SHP77 (cell line): ENCODE data around the gene CCDC38.
"Not testable (repeated sequence)": the region's sequence is repeated elsewhere in the genome, so short reads cannot be mapped to it uniquely, and the experiment has no call there.

ENCODE experiments used
- DNase-seq, 2 experiments: peaks; one replicate each; lab custom pipeline; 2025; lab: John Stamatoyannopoulos, UW

The CCDC38 gene

GRCh38 chr12:95882080-95882479 is 60.3 kb downstream of the CCDC38 start:
- DNase-seq, result no peak

GRCh38 chr12:95881331-95881955 is 61.0 kb downstream of the CCDC38 start:
- DNase-seq, result no peak

DNA sequence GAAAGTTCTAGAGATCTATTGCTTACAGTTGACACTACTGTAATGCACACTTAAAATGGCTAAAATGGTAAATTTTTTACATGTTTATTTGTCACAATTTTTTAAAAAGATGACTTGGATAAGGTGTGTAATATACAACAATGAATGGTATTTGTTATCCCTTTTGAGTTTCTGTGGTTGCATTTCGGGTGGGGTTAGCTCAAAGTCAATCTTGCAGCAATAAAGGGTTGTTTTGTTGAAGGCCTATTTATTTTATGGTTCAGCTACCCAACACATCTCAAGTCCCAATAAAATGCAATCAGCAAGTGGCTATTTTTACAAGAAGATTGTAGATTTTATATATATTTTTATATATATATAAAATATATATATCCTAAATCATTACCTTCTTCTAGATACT is 61.5 kb downstream of the CCDC38 start:
- no peak for DNase-seq

DNA sequence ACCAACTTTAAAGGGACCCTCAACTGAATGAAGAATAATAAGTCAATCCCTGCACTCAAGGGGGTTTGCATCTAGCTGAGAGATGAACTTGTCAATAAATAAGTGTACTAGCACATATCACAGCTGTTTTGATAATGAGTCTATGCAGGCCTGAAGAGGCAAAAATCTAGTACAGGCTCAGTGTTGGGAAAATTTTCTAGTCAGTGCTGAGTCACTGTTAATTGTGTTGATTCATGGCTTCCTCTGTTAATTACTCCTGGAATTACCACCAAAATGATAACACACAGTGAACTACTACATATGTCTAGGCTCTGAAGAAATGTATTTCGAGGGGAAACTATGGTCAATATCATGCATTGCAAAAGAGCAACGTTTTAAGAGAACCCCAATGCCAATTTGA is 64.8 kb downstream of the CCDC38 start:
- no peak for DNase-seq

- DNase-seq, result no peak
Observed at GRCh38 chr12:95874452-95874851, 68.0 kb downstream of the CCDC38 start.

DNA sequence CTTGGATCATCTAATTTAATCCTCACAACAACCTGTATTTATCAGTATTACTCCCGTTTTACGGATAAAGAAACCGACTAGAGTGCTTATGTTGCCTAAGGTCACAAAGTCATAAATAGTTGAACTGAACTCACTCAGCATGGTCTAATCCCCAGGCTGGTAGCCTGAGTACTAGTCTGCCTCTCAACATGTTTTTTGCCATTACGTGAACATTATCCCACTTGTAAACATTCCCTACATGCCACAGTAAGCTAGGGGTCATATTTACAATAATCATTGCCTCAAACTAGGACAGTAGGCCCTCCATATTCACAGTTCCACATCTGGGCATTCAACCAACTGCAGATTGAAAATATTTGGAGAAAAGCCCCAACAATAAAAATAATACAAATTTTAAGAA is 71.5 kb downstream of the CCDC38 start:
- DNase-seq, result no peak

DNA sequence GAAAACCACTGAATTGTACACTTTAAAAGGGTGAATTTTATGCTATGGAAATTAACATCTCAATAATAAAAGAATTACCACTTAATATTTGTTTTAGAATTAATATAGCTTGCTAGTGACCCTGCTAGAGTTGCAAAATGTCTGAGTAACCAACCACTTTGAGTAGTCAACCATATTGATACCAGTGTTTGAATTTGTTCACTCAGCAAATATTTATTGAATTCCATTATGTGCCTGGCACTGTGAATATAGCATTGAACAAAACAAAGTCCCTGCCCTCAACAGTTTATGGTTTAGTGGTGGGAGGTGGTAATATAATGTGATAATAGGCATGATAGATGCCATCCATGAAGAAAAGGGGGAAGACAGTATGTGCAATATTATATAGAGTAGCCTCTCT is 79.1 kb downstream of the CCDC38 start:
- no peak for DNase-seq

DNA sequence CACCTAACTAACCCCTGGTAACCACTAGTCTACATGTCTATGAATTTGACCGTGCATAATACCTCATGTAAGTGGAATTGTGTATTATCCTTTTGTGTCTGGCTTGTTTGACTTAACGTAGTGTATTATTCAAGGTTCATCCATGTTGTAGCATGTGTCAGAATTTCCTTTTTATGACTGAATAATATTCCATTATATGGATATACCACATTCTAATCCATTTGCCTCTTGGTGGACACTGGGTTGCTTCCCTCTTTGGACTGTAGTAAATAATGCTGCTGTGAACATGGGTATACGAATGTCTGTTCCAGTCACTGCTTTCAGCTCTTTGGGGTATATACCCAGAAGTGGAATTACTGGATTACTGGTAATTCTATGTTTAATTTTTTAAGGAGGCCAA is 80.4 kb downstream of the CCDC38 start:
- DNase-seq, result no peak

- DNase-seq, result no peak
Observed at GRCh38 chr12:95859947-95860850, 82.2 kb downstream of the CCDC38 start.

DNA sequence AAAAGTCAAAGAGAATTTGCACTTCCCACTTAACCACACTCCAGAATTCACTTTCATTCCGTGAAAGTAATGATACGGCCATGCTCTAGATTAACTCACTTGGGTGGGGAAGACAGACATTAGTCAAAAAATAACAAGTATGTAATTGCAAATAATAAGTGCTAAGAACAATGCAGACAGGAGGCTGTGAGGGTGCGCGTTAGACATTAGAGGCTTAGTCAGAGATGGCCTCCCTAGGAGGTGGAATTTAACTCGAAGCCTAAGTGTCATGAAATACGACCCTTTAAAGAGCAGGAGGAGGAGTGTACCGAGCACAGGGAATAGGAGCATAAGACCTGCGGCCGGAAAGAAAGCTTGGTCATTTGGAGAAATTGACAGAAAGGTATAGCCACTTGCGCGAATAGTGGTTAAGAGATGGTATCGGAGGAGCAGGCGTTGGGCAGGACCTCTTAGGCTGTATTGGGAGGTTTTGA is 83.0 kb downstream of the CCDC38 start:
- DNase-seq, result no peak

GRCh38 chr12:95858451-95859343 is 83.7 kb downstream of the CCDC38 start, which contains the start of gene SNRPF:
Gene SNRPF, plus strand, starts transcription at chr12:95858952. Its CDS starts 122 bp downstream, at chr12:95859074.
- peak; percentile 95 to 96 for DNase-seq

GRCh38 chr12:95857799-95858198 is 84.6 kb downstream of the CCDC38 start:
- DNase-seq, result no peak

- peak; percentile 68 to 74 for DNase-seq
Observed at GRCh38 chr12:95857156-95857555, 85.3 kb downstream of the CCDC38 start.

- DNase-seq, result no peak
Observed at GRCh38 chr12:95852133-95852532, 90.3 kb downstream of the CCDC38 start.

- no peak for DNase-seq
Observed at GRCh38 chr12:95851606-95852005, 90.8 kb downstream of the CCDC38 start.

DNA sequence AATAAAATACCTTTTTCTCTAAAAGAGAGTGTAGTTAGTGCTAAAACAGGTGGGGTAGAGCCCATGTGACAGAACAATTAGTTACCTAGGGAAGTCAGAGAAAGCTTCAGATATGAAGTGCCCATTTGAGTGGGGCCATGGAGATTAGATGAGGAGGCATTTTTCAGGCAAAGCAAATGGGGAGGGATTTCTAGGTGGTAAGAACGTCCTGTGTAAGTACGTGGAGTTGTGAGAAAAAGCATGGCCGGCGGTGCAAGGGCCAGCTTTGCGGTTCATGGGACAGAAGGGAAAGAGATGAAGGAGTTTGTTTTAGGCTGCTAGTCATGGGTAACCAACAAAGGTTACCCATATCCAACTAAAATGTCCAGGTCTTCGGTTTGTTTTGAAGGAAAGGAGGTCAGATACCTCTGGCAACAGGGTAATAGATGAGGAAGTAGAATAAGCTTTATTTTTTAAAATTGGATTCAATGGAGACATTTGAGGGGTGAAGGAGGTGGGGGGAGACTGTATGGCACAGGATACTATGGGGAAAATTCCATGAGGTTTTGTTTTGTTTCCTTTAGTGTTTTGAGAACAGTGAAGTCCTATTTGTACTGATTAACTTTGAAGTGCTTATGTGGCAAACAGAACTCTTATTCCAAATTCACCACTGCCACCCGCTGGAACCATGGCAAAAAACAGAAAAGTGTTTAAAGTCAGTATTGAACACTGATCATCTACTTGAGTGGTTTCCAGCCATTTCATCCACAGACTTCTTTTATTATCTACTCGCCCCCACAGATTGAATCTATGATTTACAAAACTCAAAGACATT is 93.6 kb downstream of the CCDC38 start:
- peak; percentile 33 to 38 for DNase-seq

DNA sequence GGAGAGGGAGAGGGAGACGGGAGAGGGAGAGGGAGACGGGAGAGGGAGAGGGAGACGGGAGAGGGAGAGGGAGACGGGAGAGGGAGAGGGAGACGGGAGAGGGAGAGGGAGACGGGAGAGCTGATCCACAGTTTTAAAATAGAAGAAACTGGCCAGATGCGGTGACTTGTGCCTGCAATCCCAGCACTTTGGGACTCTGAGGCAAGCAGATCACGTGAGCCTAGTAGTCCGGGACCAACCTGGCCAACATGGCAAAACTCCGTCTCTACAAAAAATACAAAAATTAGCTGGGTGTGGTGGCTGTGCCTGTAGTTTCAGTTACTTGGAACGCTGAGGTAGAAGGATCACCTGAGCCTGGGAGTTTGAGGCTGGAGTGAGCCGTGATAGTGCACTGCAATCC is 100.0 kb downstream of the CCDC38 start:
- not testable (repeated sequence) for DNase-seq

DNA sequence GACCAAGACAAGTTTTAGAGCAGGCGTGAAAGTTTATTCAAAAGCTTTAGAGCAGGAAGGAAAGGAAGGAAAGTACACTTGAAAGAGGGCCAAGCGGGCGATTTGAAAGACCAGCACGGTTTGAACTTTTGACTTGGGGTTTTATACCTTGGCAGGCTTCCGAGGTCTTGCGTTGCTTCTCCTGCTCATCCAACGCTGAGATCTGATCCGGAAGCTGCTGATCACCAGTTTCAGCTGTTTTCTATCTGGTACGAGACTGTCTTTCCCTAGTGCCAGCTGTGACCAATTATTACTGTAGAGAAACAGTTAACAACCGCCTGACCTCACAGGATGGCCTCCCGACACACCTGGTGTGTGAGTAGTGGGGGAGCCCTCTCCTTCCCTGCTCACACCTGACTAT is 104.3 kb downstream of the CCDC38 start:
- DNase-seq, result peak; percentile 48 to 67

GRCh38 chr12:95837240-95838038 is 105.0 kb downstream of the CCDC38 start:
- DNase-seq, result peak; percentile 17 to 19

DNA sequence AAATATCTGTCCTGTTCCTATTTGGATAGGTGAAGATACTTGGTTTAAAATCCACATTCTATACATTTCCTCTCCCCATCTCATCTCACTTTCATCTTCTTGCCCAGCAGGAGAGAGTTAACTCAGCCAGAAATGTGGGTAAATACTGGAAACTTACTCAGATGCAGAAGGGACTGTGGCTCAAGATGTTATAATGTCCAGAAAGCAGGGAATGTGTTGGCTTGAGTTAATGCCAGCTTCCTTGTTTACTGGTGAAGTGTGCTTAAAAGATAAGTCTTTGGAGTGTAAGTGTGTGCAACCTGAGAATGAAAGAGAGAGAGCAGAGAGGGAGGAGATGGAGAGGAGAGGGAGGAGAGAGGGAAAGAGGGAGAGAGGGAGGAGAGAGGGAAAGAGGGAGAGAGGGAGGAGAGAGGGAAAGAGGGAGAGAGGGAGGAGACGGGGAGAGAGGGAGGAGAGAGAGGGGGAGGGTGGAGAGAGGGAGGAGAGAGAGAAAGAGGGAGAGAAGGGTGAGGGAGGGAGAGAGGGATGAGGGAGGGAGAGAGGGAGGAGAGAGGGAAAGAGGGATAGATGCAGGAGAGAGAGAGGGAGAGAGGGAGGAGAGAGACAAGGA is 105.7 kb downstream of the CCDC38 start:
- DNase-seq, result no peak
